GM12891 (cell line): Measurements from ENCODE around the gene LRRC71.

Experiments
- POLR2A ChIP-seq: IDR thresholded peaks from 2 replicates; pipeline ENCODE4 v1.6.1; 2011; ENCODE audit warnings: low read depth, low read length, control low read depth
- POLR2AphosphoS5 ChIP-seq: IDR thresholded peaks from 2 replicates; pipeline ENCODE4 v1.6.1; 2011; ENCODE audit warnings: low read depth, low read length, control low read depth

GRCh38 chr1:156896490-156897033 lies 23.9 kb upstream of the LRRC71 start:
- TF ChIP-seq POLR2A (no peak), POLR2AphosphoS5 (no peak)
